Activated T-helper 1 cell treated with Interleukin-2 at 50 U/mL for 16 hours (primary cell): Measurements from ENCODE around the gene LEF1.

Experiments used
- DNase-seq: peaks from one replicate; pipeline ENCODE4 v3.0.0-alpha.2; 2020; ENCODE audit warnings: low read depth

Gene LEF1

GRCh38 chr4:108168671-108169523, at the start of gene LEF1:
Gene LEF1 (minus strand): TSS chr4:108168932. CDS start chr4:108167767, 1,165 bp downstream.
- no peak for DNase-seq

- no peak for DNase-seq
Measured at GRCh38 chr4:108216510-108216909, 47.8 kb upstream of the LEF1 start.

- no peak for DNase-seq
Measured at GRCh38 chr4:108215055-108215454, 46.3 kb upstream of the LEF1 start.

GRCh38 chr4:108213723-108214122, 45.0 kb upstream of the LEF1 start:
- DNase-seq: no peak

- DNase-seq: no peak
Measured at GRCh38 chr4:108213308-108213707, 44.6 kb upstream of the LEF1 start.

- DNase-seq: no peak
Measured at GRCh38 chr4:108210989-108211835, 42.5 kb upstream of the LEF1 start.

- DNase-seq: no peak
Measured at GRCh38 chr4:108209489-108209888, 40.8 kb upstream of the LEF1 start.

GRCh38 chr4:108205859-108206258, 37.1 kb upstream of the LEF1 start:
- no peak for DNase-seq

GRCh38 chr4:108204518-108204917, 35.8 kb upstream of the LEF1 start:
- DNase-seq: no peak

- no peak for DNase-seq
Measured at GRCh38 chr4:108203377-108203776, 34.6 kb upstream of the LEF1 start.

- DNase-seq: no peak
Measured at GRCh38 chr4:108201774-108202173, 33.0 kb upstream of the LEF1 start.

- no peak for DNase-seq
Measured at GRCh38 chr4:108199881-108200280, 31.1 kb upstream of the LEF1 start.

- no peak for DNase-seq
Measured at GRCh38 chr4:108193886-108194672, 25.3 kb upstream of the LEF1 start.

GRCh38 chr4:108192935-108193334, 24.2 kb upstream of the LEF1 start:
- no peak for DNase-seq

- no peak for DNase-seq
Measured at GRCh38 chr4:108192056-108192455, 23.3 kb upstream of the LEF1 start.

- DNase-seq: no peak
Measured at GRCh38 chr4:108191269-108191914, 22.7 kb upstream of the LEF1 start.

- DNase-seq: no peak
Measured at GRCh38 chr4:108188770-108189169, 20.0 kb upstream of the LEF1 start.

GRCh38 chr4:108185252-108185651, 16.5 kb upstream of the LEF1 start:
- DNase-seq: no peak

GRCh38 chr4:108184453-108185049, 15.8 kb upstream of the LEF1 start:
- DNase-seq: no peak

GRCh38 chr4:108181704-108182103, 13.0 kb upstream of the LEF1 start:
- DNase-seq: no peak

- DNase-seq: no peak
Measured at GRCh38 chr4:108180513-108180912, 11.8 kb upstream of the LEF1 start.
